ENCODE data around the gene CASZ1. TPM values are rescaled to one million over a fixed set of nuclear protein-coding genes. Genes with fewer than 3 reads are reported as not detected.

Gene CASZ1
- total and polyA plus RNA-seq, 5 experiments from 2014 or later = 0.60 to 13.0 (median 1.4) TPM

- Mint-ChIP-seq H3K27ac (no peak overlapping the region), H3K4me1 (peaks cover 0 to 9% (median under 1%) of the 10 kb centered on the region in 4 donors), H3K4me3 (no peak overlapping the region), H3K9me3 (no peaks in the 10 kb centered on the region), H3K36me3 (no peaks in the 10 kb centered on the region), H3K27me3 (peaks cover 27 to 77% (median 46%) of the 10 kb centered on the region in 5 donors)
- POLR2A ChIA-PET = no interaction called here
- ATAC-seq (no peak), DNase-seq (no peak)
Measured at GRCh38 chr1:10802944-10803715, 6.7 kb upstream of the CASZ1 start.

GRCh38 chr1:10800778-10801177 is 4.3 kb upstream of the CASZ1 start:
- DNase-seq = no peak
- H3K27me3 Mint-ChIP-seq = peaks cover 28 to 71% (median 48%) of the 10 kb centered on the region in 5 donors
- peaks cover 0 to 3% (median 0%) of the 10 kb centered on the region in 9 donors for H3K9me3 Mint-ChIP-seq
- no peak overlapping the region for H3K4me3 Mint-ChIP-seq
- H3K36me3 Mint-ChIP-seq = no peaks in the 10 kb centered on the region
- POLR2A ChIA-PET = no interaction called here
- no peak overlapping the region for H3K27ac Mint-ChIP-seq
- no peak for ATAC-seq
- peaks cover 0 to 9% (median under 1%) of the 10 kb centered on the region in 4 donors for H3K4me1 Mint-ChIP-seq

GRCh38 chr1:10799726-10800125 is 3.3 kb upstream of the CASZ1 start:
- H3K27me3 Mint-ChIP-seq = peaks cover 26 to 69% (median 44%) of the 10 kb centered on the region in 5 donors
- H3K9me3 Mint-ChIP-seq = peaks cover 0 to 3% (median 0%) of the 10 kb centered on the region in 9 donors
- H3K36me3 Mint-ChIP-seq = no peaks in the 10 kb centered on the region
- no peak for ATAC-seq
- no peak for DNase-seq
- H3K4me3 Mint-ChIP-seq = no peak overlapping the region
- POLR2A ChIA-PET = no interaction called here
- peaks cover 2 to 9% (median 6%) of the 10 kb centered on the region in 4 donors for H3K4me1 Mint-ChIP-seq
- no peak overlapping the region for H3K27ac Mint-ChIP-seq

- ATAC-seq (no peak), DNase-seq (no peak)
- Mint-ChIP-seq H3K27ac (no peak overlapping the region), H3K4me1 (peaks cover 8 to 22% (median 14%) of the 10 kb centered on the region in 4 donors), H3K36me3 (peaks cover 0 to 3% (median 0%) of the 10 kb centered on the region in 3 donors), H3K27me3 (peaks cover 31 to 57% (median 41%) of the 10 kb centered on the region in 5 donors), H3K9me3 (peaks cover 0 to 3% (median 0%) of the 10 kb centered on the region in 9 donors), H3K4me3 (peak overlapping the region; percentile 45 to 82 (median 66))
- POLR2A ChIA-PET = no interaction called here
Measured at GRCh38 chr1:10795276-10796021, 997 bp downstream of the CASZ1 start.

- ATAC-seq = no peak
- peaks cover 8 to 22% (median 14%) of the 10 kb centered on the region in 4 donors for H3K4me1 Mint-ChIP-seq
- no peak for DNase-seq
- no peak overlapping the region for H3K27ac Mint-ChIP-seq
- H3K4me3 Mint-ChIP-seq = peak overlapping the region; percentile 45 to 82 (median 68)
- peaks cover 0 to 3% (median 0%) of the 10 kb centered on the region in 3 donors for H3K36me3 Mint-ChIP-seq
- peaks cover 0 to 3% (median 0%) of the 10 kb centered on the region in 9 donors for H3K9me3 Mint-ChIP-seq
- POLR2A ChIA-PET = no interaction called here
- H3K27me3 Mint-ChIP-seq = peaks cover 29 to 50% (median 39%) of the 10 kb centered on the region in 5 donors
Measured at GRCh38 chr1:10794724-10795275, 1.6 kb downstream of the CASZ1 start.

- H3K4me3 Mint-ChIP-seq = peak overlapping the region in 9 of 10 donors; percentile 26 to 78 (median 65)
- H3K27me3 Mint-ChIP-seq = peaks cover 19 to 37% (median 26%) of the 10 kb centered on the region in 5 donors
- H3K36me3 Mint-ChIP-seq = peaks cover 0 to 3% (median 0%) of the 10 kb centered on the region in 3 donors
- H3K4me1 Mint-ChIP-seq = peaks cover 8 to 22% (median 14%) of the 10 kb centered on the region in 4 donors
- H3K9me3 Mint-ChIP-seq = peaks cover 0 to 3% (median 0%) of the 10 kb centered on the region in 9 donors
- DNase-seq = peak in 2 of 10 donors; percentile 4 to 11
- peak overlapping the region in 1 of 10 donors; percentile 62 for H3K27ac Mint-ChIP-seq
- ATAC-seq = peak; percentile 47 to 59
- POLR2A ChIA-PET = no interaction called here
Measured at GRCh38 chr1:10793129-10793651, 3.3 kb downstream of the CASZ1 start.

- peaks cover 8 to 22% (median 14%) of the 10 kb centered on the region in 4 donors for H3K4me1 Mint-ChIP-seq
- ATAC-seq = no peak
- no peaks in the 10 kb centered on the region for H3K9me3 Mint-ChIP-seq
- H3K36me3 Mint-ChIP-seq = peaks cover 0 to 3% (median 0%) of the 10 kb centered on the region in 3 donors
- no peak overlapping the region for H3K27ac Mint-ChIP-seq
- no peak for DNase-seq
- peaks cover 23 to 42% (median 31%) of the 10 kb centered on the region in 5 donors for H3K27me3 Mint-ChIP-seq
- POLR2A ChIA-PET = no interaction called here
- no peak overlapping the region for H3K4me3 Mint-ChIP-seq
Measured at GRCh38 chr1:10791105-10791951, 5.1 kb downstream of the CASZ1 start.

- Mint-ChIP-seq H3K36me3 (peaks cover 0 to 3% (median 0%) of the 10 kb centered on the region in 3 donors), H3K9me3 (no peaks in the 10 kb centered on the region), H3K4me1 (peaks cover 6 to 18% (median 11%) of the 10 kb centered on the region in 4 donors), H3K27ac (no peak overlapping the region), H3K27me3 (peaks cover 24 to 49% (median 32%) of the 10 kb centered on the region in 5 donors), H3K4me3 (no peak overlapping the region)
- ATAC-seq (no peak), DNase-seq (no peak)
- POLR2A ChIA-PET = no interaction called here
Measured at GRCh38 chr1:10789803-10790702, 6.4 kb downstream of the CASZ1 start.

- no peak for ATAC-seq
- no peaks in the 10 kb centered on the region for H3K9me3 Mint-ChIP-seq
- peaks cover 6 to 13% (median 8%) of the 10 kb centered on the region in 4 donors for H3K4me1 Mint-ChIP-seq
- peaks cover 24 to 53% (median 30%) of the 10 kb centered on the region in 5 donors for H3K27me3 Mint-ChIP-seq
- H3K4me3 Mint-ChIP-seq = no peak overlapping the region
- no peak overlapping the region for H3K27ac Mint-ChIP-seq
- H3K36me3 Mint-ChIP-seq = peaks cover 0 to 3% (median 0%) of the 10 kb centered on the region in 3 donors
- no peak for DNase-seq
- POLR2A ChIA-PET = no interaction called here
Measured at GRCh38 chr1:10789047-10789791, 7.2 kb downstream of the CASZ1 start.

GRCh38 chr1:10788592-10789006 is 7.8 kb downstream of the CASZ1 start:
- peak overlapping the region in 1 of 10 donors; percentile 53 for H3K27ac Mint-ChIP-seq
- H3K36me3 Mint-ChIP-seq = peaks cover 0 to 3% (median 0%) of the 10 kb centered on the region in 3 donors
- POLR2A ChIA-PET = no interaction called here
- H3K4me1 Mint-ChIP-seq = peaks cover 4 to 7% (median 5%) of the 10 kb centered on the region in 4 donors
- no peak for ATAC-seq
- DNase-seq = no peak
- no peaks in the 10 kb centered on the region for H3K9me3 Mint-ChIP-seq
- no peak overlapping the region for H3K4me3 Mint-ChIP-seq
- peaks cover 22 to 56% (median 27%) of the 10 kb centered on the region in 5 donors for H3K27me3 Mint-ChIP-seq
